Effector memory CD4-positive, alpha-beta T cell (primary cell): ENCODE data around the gene RALGPS1.
A peak's percentile ranks its signal among the peaks of the same experiment; 100 is the strongest.

ENCODE experiments used
- DNase-seq, 3 donors: peaks; one replicate each; pipeline ENCODE4 v3.0.0-alpha.2; 2020
- H3K27ac ChIP-seq: 2 replicates; pipeline ENCODE4 v1.7.0; 2013; ENCODE audit warnings: mild to moderate bottlenecking, low read length, moderate library complexity; ENCODE audit not compliant: insufficient read depth, poor library complexity, severe bottlenecking
- H3K27me3 ChIP-seq: replicated peaks from 2 replicates; pipeline ENCODE4 v1.7.0; 2013; ENCODE audit warnings: mild to moderate bottlenecking, low read length; ENCODE audit not compliant: insufficient read depth, control insufficient read depth, poor library complexity, severe bottlenecking
- H3K36me3 ChIP-seq: 2 replicates; pipeline ENCODE4 v1.7.0; 2013; ENCODE audit warnings: mild to moderate bottlenecking, low read length, moderate library complexity; ENCODE audit not compliant: control insufficient read depth, insufficient read depth
- H3K4me1 ChIP-seq: 2 replicates; pipeline ENCODE4 v1.7.0; 2013; ENCODE audit warnings: low read length, mild to moderate bottlenecking; ENCODE audit not compliant: control insufficient read depth, insufficient read depth, poor library complexity, severe bottlenecking
- H3K4me3 ChIP-seq: 2 replicates; pipeline ENCODE4 v1.7.0; 2013; ENCODE audit warnings: low read length, low read depth, mild to moderate bottlenecking; ENCODE audit not compliant: insufficient read depth, poor library complexity, severe bottlenecking
- H3K9me3 ChIP-seq: 2 replicates; pipeline ENCODE4 v1.7.0; 2013; ENCODE audit warnings: mild to moderate bottlenecking, low read length, moderate library complexity; ENCODE audit not compliant: control insufficient read depth

Gene RALGPS1

GRCh38 chr9:127224178-127224882 lies 309.7 kb downstream of the RALGPS1 start:
- peak; percentile 82 to 89 (median 86) for DNase-seq
- Histone ChIP-seq H3K27ac (no peak overlapping the region), H3K27me3 (no peaks in the 10 kb centered on the region), H3K4me3 (peak overlapping the region; percentile 43), H3K36me3 (no peaks in the 10 kb centered on the region), H3K4me1 (peaks cover 17% of the 10 kb centered on the region), H3K9me3 (no peaks in the 10 kb centered on the region)

- Histone ChIP-seq H3K4me1 (peaks cover 17% of the 10 kb centered on the region), H3K27ac (no peak overlapping the region), H3K9me3 (no peaks in the 10 kb centered on the region), H3K36me3 (no peaks in the 10 kb centered on the region), H3K27me3 (no peaks in the 10 kb centered on the region), H3K4me3 (peak overlapping the region; percentile 70)
- peak; percentile 86 to 93 (median 89) for DNase-seq
Observed at GRCh38 chr9:127224883-127225739, 310.5 kb downstream of the RALGPS1 start.

- Histone ChIP-seq H3K36me3 (no peaks in the 10 kb centered on the region), H3K9me3 (no peaks in the 10 kb centered on the region), H3K4me1 (peaks cover 17% of the 10 kb centered on the region), H3K27me3 (no peaks in the 10 kb centered on the region), H3K4me3 (peak overlapping the region; percentile 70), H3K27ac (no peak overlapping the region)
- DNase-seq = no peak
Observed at GRCh38 chr9:127225801-127226625, 311.4 kb downstream of the RALGPS1 start.

- H3K27ac ChIP-seq = no peak overlapping the region
- H3K36me3 ChIP-seq = no peaks in the 10 kb centered on the region
- H3K4me1 ChIP-seq = peaks cover 10% of the 10 kb centered on the region
- H3K27me3 ChIP-seq = no peaks in the 10 kb centered on the region
- H3K4me3 ChIP-seq = no peak overlapping the region
- DNase-seq = no peak
- H3K9me3 ChIP-seq = no peaks in the 10 kb centered on the region
Observed at GRCh38 chr9:127229691-127230417, 315.3 kb downstream of the RALGPS1 start.

GRCh38 chr9:127231666-127232065 lies 317.1 kb downstream of the RALGPS1 start:
- H3K27me3 ChIP-seq = no peaks in the 10 kb centered on the region
- H3K27ac ChIP-seq = no peak overlapping the region
- no peak overlapping the region for H3K4me3 ChIP-seq
- H3K36me3 ChIP-seq = no peaks in the 10 kb centered on the region
- H3K9me3 ChIP-seq = no peaks in the 10 kb centered on the region
- DNase-seq = no peak
- H3K4me1 ChIP-seq = peaks cover under 1% of the 10 kb centered on the region

GRCh38 chr9:127232833-127233549 lies 318.4 kb downstream of the RALGPS1 start:
- no peak overlapping the region for H3K4me3 ChIP-seq
- no peaks in the 10 kb centered on the region for H3K9me3 ChIP-seq
- DNase-seq = no peak
- no peaks in the 10 kb centered on the region for H3K27me3 ChIP-seq
- H3K4me1 ChIP-seq = no peaks in the 10 kb centered on the region
- H3K27ac ChIP-seq = no peak overlapping the region
- H3K36me3 ChIP-seq = no peaks in the 10 kb centered on the region

- Histone ChIP-seq H3K9me3 (no peaks in the 10 kb centered on the region), H3K4me1 (no peaks in the 10 kb centered on the region), H3K27ac (no peak overlapping the region), H3K4me3 (no peak overlapping the region), H3K27me3 (no peaks in the 10 kb centered on the region), H3K36me3 (no peaks in the 10 kb centered on the region)
- no peak for DNase-seq
Observed at GRCh38 chr9:127233550-127233949, 319.0 kb downstream of the RALGPS1 start.

GRCh38 chr9:127233989-127234388 lies 319.4 kb downstream of the RALGPS1 start:
- DNase-seq = no peak
- Histone ChIP-seq H3K27me3 (no peaks in the 10 kb centered on the region), H3K36me3 (no peaks in the 10 kb centered on the region), H3K9me3 (no peaks in the 10 kb centered on the region), H3K27ac (no peak overlapping the region), H3K4me1 (no peaks in the 10 kb centered on the region), H3K4me3 (no peak overlapping the region)

- Histone ChIP-seq H3K27ac (no peak overlapping the region), H3K4me3 (no peak overlapping the region), H3K36me3 (no peaks in the 10 kb centered on the region), H3K4me1 (no peaks in the 10 kb centered on the region), H3K9me3 (no peaks in the 10 kb centered on the region), H3K27me3 (no peaks in the 10 kb centered on the region)
- no peak for DNase-seq
Observed at GRCh38 chr9:127237801-127238200, 323.2 kb downstream of the RALGPS1 start.
